GM20000 (cell line): Measurements from ENCODE around the gene WDR82.
"Not testable (repeated sequence)": the region's sequence is repeated elsewhere in the genome, so short reads cannot be mapped to it uniquely, and the experiment has no call there.

Experiments used
- DNase-seq: peaks from one replicate; pipeline ENCODE4 v3.0.0; 2012; ENCODE audit warnings: low spot score
- CTCF ChIP-seq: IDR thresholded peaks from 2 replicates; pipeline ENCODE4 v1.5.1; 2012; ENCODE audit warnings: mild to moderate bottlenecking, control low read depth; ENCODE audit errors: extremely low read depth, missing control alignments

The WDR82 gene

GRCh38 chr3:52283306-52283705, 4.9 kb upstream of the WDR82 start:
- TF ChIP-seq CTCF, result no peak
- DNase-seq, result no peak

GRCh38 chr3:52281981-52282801, 3.7 kb upstream of the WDR82 start:
- no peak for TF ChIP-seq CTCF
- DNase-seq, result no peak

- no peak for DNase-seq
- no peak for TF ChIP-seq CTCF
These were observed 1.6 kb upstream of the WDR82 start for GRCh38 chr3:52280050-52280461.

GRCh38 chr3:52279596-52279995, 1.1 kb upstream of the WDR82 start:
- TF ChIP-seq CTCF, result no peak
- no peak for DNase-seq

GRCh38 chr3:52277972-52278509, 408 bp downstream of the WDR82 start:
- DNase-seq, result peak; percentile 66
- TF ChIP-seq CTCF, result no peak

GRCh38 chr3:52277071-52277964, 1.1 kb downstream of the WDR82 start:
- peak; percentile 64 for DNase-seq
- no peak for TF ChIP-seq CTCF

GRCh38 chr3:52274781-52275180, 3.7 kb downstream of the WDR82 start:
- DNase-seq, result not testable (repeated sequence)
